PFSK-1 (cell line): ENCODE measurements around the gene GPLD1.

Source experiments
- POLR2AphosphoS5 ChIP-seq: IDR thresholded peaks from 2 replicates; pipeline ENCODE4 v1.6.1; 2012; ENCODE audit warnings: low read depth, mild to moderate bottlenecking, control low read depth, low read length, moderate library complexity
- TAF1 ChIP-seq: IDR thresholded peaks from 2 replicates; pipeline ENCODE4 v1.6.1; 2012; ENCODE audit warnings: low read length, control low read depth, borderline replicate concordance; ENCODE audit not compliant: insufficient read depth

- TF ChIP-seq POLR2AphosphoS5 (no peak), TAF1 (no peak)
These were observed 28.5 kb upstream of the GPLD1 start for GRCh38 chr6:24517659-24518543.
